DMS53 (cell line): ENCODE results near the gene TAS2R16.

Source experiments
- DNase-seq: peaks from one replicate; lab custom pipeline; 2025; lab: John Stamatoyannopoulos, UW

The TAS2R16 gene, protein sequence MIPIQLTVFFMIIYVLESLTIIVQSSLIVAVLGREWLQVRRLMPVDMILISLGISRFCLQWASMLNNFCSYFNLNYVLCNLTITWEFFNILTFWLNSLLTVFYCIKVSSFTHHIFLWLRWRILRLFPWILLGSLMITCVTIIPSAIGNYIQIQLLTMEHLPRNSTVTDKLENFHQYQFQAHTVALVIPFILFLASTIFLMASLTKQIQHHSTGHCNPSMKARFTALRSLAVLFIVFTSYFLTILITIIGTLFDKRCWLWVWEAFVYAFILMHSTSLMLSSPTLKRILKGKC

DNA sequence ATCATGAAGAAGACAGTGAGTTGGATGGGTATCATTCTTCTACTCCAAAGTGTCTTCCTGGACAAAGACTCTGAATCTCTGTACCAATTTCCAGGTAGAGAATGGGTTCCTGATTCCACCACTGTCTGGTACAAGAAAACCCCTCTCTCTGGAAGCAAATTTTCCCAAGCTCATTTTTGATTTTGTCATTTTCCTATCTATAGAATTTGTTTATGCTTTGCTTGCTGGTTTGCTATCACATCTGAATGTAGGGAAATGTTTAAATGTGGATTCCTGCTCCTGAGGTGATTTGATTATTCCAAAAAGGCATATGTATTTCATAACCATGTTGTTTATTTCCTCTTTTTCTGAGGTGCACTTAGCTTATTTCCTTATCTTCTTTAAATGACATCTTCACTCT lies at the start of gene TAS2R16:
TAS2R16 (minus strand) TSS at position 101 of the 400 bp plus-strand sequence; CDS start at position 35, 66 bp downstream.
- no peak for DNase-seq

DNA sequence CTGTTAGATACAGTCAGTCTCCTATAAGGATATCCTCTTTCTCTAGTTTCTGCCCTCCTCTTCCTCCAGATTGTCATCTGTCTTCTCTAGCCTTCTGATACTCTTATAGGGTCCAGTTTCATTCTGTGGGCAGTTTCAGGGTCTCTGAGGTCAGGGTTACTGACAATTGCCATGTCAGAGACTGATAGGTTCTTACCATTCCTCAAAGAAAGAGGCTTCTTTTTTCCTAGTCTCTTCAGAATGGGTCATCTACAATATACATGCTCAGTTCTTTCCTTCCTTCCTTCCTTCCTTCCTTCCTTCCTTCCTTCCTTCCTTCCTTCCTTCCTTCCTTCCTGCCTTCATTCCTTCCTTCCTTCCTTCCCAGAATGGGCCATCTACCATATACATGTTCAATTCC lies 48.1 kb upstream of the TAS2R16 start:
- DNase-seq, result no peak

DNA sequence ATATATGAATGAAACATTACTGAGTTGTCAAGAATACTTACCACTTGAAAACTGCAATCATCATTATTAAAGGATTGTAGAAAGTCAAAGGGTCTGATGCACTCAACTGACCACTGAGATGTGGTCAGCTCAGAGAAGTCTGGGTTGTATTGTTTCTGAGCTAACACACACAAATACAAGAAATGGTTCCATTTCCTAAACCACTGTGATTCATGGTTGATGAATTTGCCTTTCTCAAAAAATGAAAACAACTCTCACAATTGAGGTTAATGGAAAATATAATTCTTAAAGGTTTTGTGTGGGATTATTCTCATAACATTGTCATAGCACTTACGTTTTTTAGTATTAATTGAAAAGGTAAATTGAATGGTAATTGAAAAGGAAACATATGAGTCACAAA lies 45.6 kb upstream of the TAS2R16 start:
- no peak for DNase-seq

DNA sequence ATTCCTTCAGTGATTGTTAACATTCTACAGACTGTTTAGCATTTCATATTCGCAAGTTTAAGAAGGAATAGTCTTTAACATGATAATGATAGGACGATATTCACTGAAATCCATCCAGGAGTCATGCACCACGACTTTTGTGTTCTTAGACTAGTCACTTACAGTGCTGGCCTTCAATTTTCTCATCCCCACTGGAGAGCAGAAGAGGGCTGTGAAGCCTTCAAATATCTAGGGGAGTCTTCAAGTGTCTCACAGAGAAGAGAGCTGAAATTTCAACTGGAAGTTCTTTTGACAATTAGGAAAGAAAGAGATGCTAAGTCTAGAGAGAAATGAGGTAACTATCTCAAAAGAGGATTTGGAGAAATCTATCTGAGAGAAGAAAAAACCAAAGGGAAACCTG lies 43.8 kb upstream of the TAS2R16 start:
- DNase-seq, result no peak

DNA sequence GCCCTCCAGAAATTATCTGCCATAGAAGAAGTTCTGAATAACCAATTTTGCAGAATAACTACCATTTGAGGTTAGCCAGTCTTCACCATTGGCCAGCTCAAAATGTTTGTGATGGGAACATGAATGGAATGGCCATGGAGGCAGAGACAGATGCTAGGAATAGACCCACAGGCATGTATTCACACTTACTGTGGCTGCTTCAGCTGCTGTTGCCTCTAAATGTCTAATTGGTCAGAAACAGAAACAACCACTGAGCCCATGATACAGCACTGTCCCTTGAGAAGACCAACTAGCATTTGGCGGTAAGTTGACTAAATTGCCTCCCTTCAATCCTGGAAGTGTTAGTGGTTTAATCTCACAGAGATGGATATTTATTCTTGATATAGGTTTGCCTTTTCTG lies 38.6 kb upstream of the TAS2R16 start:
- no peak for DNase-seq

DNA sequence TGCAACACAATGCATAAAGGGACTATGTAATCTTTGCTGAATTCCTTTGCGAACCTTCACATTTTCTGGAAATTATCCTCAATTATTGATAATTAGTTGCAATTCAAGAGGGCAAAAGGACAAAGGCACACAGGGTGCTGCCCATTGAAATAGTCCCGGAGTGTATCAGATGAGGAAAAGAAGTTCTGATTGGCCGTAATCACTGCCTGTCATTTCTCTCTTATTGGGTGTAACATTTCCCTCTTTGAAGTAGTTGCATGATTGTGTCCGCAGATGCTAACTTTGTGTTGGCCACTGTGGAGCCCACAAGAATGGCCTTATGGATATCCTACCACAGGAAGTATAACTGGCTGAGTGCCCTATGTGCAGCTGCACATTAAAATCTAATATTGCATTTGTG lies 35.1 kb upstream of the TAS2R16 start:
- DNase-seq, result no peak

DNA sequence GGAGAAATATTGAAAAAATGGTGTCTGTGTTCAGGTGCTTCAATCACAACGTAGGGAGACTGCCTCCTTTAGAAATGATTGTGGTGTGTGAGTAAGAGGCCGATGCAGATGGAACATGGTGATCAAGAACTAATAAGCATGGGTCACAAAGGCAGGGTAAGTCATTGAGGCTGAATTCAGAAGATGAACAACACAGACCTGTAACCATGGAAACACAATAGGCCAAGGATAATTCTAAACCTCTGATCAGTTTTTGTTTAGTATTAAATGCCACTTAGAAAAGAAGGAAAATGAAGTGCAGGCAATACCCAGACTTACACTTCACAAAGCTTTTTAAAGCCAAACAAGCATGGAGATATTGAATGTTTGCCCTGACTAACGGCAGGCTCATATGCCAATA lies 32.8 kb upstream of the TAS2R16 start:
- peak; percentile 14 for DNase-seq

DNA sequence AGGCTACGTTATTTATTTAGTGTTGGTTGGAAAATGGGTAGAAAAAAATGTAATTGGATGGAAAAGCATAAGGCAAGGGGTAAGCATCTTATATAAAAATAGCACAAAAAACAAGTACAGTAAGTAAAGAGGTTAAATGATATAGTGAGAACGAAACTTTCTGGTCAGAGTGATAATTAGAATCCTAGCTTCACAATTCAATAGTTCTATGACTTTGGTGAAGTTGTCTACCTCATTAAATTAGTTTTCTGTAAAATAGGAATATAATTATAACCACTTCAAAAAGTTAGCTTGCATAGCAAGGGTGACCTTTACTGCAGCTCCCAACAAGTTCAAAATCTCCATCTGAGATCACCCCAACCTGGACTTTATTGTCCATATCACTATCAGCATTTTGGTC lies 30.8 kb upstream of the TAS2R16 start:
- DNase-seq, result no peak

DNA sequence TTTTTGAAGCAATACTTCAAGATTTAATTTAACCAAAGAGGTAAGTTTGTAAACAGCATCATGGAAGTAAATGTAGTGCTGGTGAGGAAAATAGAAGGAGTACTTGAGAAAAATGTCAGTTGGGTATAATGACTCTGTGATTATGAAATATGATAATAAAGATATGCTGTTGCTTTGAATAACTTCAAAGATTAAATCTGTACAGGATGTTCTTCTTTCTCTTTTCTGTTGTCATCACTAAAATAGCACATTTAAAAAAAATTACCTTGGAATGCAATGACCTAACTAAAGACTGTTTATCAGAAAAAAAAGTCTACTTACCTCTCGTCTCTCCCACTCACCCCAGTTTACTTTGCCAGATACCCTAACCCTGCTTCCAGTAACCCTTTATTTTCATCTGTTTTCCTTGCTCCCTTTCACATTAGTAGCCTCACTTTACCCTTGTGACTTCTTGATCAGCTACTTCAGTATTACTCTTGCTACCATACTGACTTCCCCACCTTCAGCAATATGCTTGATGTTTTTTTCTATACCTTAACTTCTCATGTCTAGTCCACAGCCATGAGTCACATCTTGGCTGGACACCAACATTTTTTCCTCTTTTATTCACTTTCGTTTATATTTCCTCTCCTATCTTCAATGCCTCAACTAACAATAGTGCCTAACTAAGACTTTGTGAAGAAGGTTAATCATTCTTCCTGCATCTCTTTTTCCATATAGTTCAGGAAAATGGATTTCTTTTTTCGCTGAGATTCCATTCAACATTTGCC lies 29.7 kb upstream of the TAS2R16 start:
- peak; percentile 48 for DNase-seq

DNA sequence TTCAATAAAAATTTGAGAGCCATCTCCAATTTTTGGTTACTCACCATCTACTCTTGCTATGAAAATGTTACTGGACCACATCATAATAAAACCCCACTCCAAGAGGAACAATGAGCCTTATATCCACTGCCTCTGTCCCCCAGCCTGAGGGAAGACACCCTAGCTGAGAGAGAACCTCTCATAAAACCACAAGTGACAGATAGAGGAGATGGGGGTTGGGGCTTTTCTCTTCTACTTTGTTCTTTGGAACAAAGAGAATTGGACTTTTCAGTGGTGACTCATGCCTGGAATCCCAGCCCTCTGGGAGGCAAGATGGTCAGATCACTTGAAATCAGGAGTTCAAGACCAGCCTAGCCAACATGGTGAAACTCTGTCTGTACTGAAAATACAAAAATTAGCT lies 27.6 kb upstream of the TAS2R16 start:
- DNase-seq, result peak; percentile 8

DNA sequence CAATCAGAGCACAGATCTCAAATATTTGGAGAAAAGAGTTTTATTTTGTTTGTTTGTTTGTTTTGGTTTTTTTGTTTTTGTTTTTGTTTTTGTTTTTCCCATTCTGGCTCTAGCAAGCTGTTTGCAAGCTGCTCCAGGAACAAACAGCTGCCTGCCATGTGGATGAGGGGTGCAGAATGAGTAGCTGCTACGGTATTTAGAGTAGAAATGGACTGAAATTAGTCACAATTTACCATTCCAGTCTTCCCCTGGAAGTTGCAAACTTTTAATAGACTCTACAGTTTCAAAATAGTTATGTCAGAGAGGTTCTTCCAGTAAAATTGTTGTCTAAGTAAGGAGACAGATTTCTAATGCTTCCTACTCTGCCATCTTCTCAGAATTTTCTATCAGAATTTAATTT lies 27.1 kb upstream of the TAS2R16 start:
- DNase-seq, result no peak

DNA sequence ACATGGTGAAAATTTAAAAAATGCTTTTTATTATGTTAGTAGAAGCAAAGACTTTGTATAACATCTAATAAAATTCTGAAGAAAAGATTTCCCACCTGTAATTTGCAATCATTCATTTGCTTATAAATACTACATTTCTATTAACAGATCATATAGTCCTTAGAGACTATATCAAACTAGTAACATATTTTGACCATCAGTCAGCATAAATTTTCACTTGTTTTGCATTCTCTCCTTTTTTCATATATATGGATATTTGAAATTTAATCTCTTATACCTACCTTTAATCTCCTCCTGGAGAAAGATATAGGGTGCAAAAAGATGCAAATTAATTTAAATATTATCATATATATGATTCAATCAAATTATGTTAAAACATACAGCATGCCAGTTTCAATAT lies 16.9 kb upstream of the TAS2R16 start:
- DNase-seq, result no peak

DNA sequence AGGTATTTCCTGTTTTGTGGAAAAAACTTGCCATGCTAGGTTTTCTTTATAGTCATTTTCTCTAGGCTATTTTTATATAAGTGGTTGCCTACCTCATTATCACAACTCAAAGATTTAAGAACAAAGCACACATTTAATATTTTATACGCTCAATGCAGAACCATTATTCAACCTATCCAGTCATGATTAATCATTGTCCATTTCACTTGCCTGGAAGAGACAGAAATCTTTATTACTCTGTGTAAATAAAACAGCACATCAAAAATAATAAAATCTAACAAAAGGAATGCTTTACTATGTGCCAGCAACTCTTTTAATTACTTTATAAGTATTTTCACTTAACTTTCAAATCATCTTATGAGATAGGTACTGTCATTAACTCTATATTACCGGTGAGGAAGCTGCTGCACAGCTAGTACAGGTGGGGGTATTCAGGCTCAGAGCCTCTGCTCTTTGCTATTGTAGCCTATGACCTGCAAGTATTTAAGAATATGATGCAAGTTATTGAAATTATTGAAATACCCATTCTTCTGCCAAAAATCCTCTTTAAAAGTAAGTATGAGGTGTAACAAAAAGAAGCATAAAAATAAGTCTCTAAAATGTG lies 16.4 kb upstream of the TAS2R16 start:
- DNase-seq, result no peak

DNA sequence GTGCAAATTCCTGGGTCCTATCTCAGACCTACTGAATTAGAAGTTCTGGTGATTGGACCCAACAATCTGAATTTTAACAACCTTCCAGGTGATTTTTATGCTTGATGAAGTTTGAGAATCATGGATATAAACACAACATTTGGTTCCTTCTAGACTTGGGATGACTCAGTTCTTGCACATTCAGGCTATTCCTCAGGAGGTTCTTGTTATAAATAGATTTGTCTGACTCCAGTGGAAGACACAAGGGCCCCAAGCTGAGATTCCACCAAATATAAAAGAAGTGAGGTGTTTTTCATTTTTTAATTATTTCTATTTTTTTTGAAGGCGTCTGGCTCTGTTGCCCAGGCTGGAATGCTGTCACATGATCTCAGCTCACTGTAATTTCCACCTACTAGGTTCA lies 9.4 kb upstream of the TAS2R16 start:
- no peak for DNase-seq

DNA sequence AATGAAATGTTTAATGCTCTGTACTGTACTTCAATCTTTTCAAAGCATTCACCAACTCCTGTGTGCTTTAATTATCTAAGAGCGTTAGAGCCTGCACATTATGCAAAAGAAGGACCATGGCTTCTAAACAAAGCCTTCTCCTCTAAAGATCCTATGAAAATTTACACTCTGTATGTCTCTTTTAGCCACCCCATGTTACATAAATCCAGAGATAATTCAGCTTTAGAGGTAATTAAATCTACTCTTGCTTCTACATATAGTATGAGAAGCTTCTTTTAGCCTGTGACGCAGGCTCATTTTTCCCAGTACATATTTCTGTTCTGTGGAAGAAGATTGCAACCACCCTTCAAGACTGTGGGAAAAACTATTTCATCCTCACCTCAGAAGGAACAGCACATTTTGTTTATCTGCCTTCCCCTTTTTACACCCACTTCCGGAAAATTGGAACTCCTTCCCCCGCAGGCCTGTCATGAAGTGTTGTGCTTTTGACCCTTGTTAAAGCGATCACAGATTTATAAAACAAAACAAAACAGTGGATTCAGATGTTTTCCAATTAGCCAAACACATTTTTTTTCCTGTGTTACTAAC lies 8.1 kb upstream of the TAS2R16 start:
- no peak for DNase-seq

DNA sequence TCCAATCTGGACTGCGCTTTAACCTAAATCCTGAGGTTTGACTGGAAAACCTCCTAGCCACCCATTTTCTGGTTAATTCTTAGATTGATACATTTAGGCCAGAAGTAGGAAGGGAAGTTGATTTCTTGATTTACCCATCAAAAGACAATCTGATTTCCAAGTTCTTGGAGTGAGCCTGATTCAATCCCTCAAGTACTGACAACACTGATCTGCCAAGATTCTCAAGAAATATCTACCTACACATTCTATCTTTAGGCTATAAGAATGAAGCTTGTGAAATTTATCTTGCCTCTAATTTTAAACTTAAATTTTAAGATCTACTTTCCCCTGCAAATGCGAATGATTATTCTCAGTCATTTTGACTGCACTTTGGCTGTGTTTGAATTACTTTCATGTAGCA lies 5.9 kb downstream of the TAS2R16 start:
- no peak for DNase-seq

DNA sequence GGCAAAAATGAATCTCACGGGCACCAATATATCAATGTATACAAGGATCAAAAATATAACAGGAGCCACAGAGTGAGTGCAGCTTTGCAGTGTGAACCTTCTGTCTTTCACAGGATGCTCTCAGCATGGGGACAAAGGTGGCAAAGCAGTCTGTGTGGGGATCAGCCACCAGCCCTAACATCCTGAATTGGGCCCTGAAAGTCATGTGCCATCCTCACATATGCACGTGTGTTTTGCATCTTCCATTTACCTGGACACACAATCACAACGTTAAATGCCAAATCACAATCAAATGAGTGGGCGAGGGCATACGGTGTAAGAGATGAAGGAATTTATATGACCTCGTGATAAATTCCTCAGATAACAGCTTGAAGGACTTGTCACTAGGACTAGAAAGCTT lies 6.5 kb downstream of the TAS2R16 start:
- no peak for DNase-seq

DNA sequence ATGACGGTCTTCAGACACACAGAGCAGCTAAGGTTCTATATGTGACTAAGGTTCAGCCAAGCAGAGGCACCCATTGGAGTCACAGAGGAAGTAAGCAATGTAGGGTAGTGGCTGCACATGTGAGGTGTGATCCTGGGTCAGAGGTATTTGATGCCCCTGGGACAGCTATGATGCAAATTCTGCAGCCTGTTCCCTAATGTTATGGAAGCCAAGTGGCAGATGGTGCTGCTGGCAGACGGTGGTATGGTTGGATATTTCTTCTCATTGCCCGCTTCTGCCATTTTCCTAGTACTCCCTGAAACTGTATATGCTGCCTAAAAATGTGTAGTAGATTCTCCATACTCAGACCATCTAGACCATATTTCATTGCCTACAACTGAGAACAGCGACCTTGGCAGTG lies 7.2 kb downstream of the TAS2R16 start:
- no peak for DNase-seq

DNA sequence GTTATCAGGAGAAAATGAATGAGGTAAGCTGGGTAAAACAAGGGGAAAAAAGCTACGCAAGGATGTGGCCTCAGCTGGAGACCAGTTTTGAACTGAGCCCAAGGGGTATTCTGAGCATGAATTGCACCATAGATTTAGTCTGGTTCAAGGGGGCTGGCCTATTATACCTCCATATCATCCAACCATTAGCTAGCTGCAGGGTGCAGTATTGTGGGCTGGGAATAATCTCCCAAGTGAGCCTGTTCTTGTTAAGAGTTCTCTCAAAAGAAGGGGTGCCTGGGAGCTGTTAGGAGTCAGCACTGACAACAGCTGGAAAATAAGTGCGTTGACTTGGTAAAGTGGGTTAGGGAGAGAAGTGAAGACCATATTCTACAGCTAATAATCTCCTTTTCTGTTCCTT lies 8.0 kb downstream of the TAS2R16 start:
- DNase-seq, result no peak

DNA sequence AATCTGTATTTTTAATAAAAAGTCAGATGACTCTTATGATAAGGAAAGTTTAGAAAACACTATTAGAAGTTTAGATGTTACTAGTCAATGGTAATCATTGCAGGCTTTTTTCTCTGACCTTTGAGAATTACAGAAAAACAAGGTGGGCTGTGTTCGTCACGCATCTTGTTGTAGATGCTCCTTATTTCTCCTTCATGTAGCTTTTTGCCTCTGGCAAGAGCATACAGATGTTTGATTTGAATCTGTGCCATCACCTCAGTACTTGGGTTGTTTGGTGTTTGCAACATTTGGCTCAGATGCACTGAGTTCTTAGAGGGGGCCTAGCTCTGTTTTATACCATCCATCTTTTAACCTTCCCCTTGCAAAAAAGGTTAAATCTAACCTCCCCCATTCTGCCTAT lies 11.5 kb downstream of the TAS2R16 start:
- DNase-seq, result no peak

DNA sequence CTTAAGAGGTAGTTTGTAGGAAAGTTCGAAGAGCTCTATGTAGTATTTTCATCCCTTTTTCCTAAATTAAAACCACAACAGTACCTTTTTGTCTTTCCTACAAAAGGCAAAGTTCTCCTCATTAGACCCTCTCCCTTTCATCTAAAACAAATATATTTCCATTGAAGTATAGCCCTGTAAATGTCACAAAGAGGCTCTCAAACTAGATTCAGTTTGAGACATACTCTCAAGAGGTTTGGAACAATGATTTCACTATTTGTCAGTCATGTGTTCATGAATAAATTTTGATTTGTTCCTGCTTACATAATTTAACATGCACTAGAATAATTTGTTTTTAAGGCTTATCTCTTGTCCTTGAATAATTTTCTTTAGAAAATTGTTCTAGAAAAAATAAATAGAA lies 12.2 kb downstream of the TAS2R16 start:
- DNase-seq, result no peak

DNA sequence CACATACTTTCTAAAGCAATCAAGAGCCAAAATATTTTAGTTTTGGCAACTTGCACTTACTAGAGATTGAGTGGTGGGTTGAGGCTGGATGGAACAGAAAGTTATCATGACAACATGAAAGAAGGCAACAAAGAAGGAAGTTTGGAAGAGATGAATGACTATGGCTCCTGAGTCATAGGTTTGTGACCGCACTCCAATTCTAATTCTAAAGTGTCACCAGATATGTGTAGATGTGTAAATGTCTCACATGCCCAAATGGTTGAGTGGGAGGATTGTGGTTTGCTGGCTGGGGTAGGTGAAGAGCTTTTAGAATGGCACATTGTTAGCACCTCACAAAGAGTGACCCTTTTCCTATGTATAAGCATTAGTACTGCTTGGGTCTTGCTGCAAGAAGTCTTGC lies 20.2 kb downstream of the TAS2R16 start:
- peak; percentile 64 for DNase-seq

DNA sequence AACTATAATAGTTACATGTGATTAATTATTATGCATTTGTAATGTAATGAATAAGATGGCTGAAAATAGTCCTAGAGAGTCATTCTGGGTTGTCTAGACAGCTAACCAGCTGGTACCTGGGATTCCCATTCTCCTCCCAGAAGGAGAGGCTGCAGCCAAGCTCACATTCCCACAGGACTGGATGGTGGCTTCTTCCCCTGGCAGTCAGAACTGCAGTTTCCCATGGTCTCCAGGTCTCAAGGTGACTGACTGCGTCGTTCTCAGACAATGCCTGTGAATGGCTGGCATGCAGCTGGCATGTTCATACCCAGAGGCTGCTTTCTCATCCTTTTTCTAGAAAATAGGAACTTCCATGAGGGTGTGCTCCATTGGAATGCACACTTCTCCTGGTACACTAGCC lies 21.3 kb downstream of the TAS2R16 start:
- no peak for DNase-seq
